ENCODE measurements around the gene HOXC12. TPM values are rescaled to one million over a fixed set of nuclear protein-coding genes. Genes with fewer than 3 reads are reported as not detected.
A peak's percentile ranks its signal among the peaks of the same experiment; 100 is the strongest.

Gene HOXC12
- total RNA-seq, 4 donors from 2014 or later: 0.22 to 1.4 TPM; not detected in 2

DNA sequence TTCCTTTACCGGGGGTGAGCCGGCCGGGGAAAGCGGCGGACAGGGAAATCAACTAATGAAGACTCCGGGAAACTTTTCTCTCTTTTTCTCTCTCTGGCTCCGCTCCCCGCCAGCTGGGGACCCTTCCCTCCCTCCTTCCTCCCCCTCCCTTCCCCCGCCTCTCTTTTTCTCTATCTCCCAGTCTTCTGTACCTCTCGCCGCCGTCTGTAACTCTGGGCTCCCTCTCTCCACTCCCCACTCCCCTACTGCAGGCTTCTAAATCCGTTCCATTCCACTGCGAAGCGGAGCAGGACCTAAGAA, 11.3 kb downstream of the HOXC12 start:
- Histone ChIP-seq H3K27ac (peak overlapping the region in 2 of 4 donors; percentile 54 to 68), H3K9me3 (no peaks in the 10 kb centered on the region), H3K4me3 (peak overlapping the region in 3 of 4 donors; percentile 4 to 44 (median 25)), H3K27me3 (peaks cover 0 to 100% of the 10 kb centered on the region in 2 donors), H3K36me3 (no peaks in the 10 kb centered on the region), H3K4me1 (peaks cover 0 to 34% (median 2%) of the 10 kb centered on the region in 4 donors)
- WGBS, 2 donors: 8 to 9% methylated on average over 15 of the region's 15 CpGs
- TF ChIP-seq, protein P1, sequence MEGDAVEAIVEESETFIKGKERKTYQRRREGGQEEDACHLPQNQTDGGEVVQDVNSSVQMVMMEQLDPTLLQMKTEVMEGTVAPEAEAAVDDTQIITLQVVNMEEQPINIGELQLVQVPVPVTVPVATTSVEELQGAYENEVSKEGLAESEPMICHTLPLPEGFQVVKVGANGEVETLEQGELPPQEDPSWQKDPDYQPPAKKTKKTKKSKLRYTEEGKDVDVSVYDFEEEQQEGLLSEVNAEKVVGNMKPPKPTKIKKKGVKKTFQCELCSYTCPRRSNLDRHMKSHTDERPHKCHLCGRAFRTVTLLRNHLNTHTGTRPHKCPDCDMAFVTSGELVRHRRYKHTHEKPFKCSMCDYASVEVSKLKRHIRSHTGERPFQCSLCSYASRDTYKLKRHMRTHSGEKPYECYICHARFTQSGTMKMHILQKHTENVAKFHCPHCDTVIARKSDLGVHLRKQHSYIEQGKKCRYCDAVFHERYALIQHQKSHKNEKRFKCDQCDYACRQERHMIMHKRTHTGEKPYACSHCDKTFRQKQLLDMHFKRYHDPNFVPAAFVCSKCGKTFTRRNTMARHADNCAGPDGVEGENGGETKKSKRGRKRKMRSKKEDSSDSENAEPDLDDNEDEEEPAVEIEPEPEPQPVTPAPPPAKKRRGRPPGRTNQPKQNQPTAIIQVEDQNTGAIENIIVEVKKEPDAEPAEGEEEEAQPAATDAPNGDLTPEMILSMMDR (IDR thresholded peaks at IDR 0.05): no peak
- TF ChIP-seq POLR2A (IDR thresholded peaks at IDR 0.05): no peak
- no peak for TF ChIP-seq EP300 (IDR thresholded peaks at IDR 0.05)
- DNase-seq (ENCODE audit: low spot score in 2 of 2): no peak

DNA sequence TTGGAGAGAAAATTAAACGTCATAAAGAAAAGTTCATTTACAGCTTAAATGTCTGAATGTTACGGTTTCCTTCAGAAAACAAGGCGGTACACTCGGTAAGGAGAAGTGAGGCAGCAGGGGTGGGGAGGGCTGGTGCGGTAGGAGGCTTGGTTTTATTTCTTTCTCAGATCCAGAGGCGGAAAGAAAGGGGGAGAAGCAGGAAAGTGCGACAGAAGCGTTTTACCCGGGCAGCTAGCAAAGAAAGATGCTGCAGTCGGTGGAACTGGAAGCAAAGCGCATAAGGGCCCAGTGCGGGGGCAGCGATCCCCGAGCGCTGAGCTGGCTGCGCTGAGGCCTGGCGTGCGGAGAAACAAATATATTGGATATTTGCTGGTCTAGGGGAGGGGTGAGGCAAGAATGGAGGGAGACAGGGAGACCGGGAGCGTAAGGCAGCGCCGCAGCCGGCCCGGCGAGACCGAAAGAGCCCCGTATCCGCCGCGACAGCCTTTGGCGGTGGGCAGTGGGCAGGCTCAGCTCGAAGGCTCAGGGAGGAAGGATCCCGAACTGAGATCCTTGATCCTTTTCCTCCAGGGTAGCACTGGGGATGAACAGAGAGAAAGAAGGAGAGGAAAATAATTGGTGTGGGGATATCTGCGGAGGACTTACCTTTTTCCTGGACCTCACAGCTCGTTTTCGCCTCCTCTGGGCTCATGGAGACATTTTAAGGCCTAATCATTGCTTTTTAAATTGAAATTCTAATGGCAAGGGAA, 11.9 kb downstream of the HOXC12 start:
- H3K9me3 ChIP-seq: no peaks in the 10 kb centered on the region
- H3K27me3 ChIP-seq: peaks cover 0 to 100% of the 10 kb centered on the region in 2 donors
- 17 to 40% methylated on average over 36 of the region's 36 CpGs for WGBS, 2 donors
- H3K27ac ChIP-seq: peak overlapping the region in 2 of 4 donors; percentile 54 to 68
- no peaks in the 10 kb centered on the region for H3K36me3 ChIP-seq
- H3K4me1 ChIP-seq: peaks cover 0 to 29% (median 0%) of the 10 kb centered on the region in 4 donors
- H3K4me3 ChIP-seq: peak overlapping the region in 3 of 4 donors; percentile 4 to 44 (median 25)
- TF ChIP-seq EP300 (IDR thresholded peaks at IDR 0.05) (no peak), POLR2A (IDR thresholded peaks at IDR 0.05) (no peak)
- TF ChIP-seq, protein P1 (IDR thresholded peaks at IDR 0.05): no peak
- no peak for DNase-seq (ENCODE audit: low spot score in 2 of 2)

DNA sequence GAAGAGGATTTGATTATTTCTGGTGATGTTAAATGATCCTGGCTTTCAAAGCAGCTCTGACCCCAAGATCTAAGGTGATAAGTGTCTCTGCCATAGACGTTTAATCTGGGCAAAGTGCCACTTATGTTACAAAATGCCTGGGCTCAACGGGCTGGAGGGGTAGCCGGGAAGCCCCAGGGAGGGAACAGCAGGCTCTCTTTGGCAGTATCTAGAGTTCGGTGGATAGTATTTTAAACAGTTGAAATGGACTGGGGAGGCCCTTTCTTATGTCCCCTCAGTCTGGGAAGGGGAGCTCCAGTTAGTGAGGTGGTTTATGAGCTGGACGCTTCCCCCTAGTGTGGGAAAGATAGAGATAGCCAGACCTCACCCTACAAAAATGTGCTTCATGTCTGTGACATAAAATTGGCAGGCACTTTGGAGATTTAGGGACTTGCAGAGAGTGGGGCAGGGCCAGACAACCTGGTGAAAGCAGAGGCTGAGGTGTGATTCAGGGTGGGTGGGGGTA, 12.8 kb downstream of the HOXC12 start:
- peak overlapping the region in 2 of 4 donors; percentile 25 to 44 for H3K4me3 ChIP-seq
- WGBS, 2 donors: 64 to 68% methylated on average over 5 of the region's 5 CpGs
- DNase-seq (ENCODE audit: low spot score in 2 of 2): no peak

DNA sequence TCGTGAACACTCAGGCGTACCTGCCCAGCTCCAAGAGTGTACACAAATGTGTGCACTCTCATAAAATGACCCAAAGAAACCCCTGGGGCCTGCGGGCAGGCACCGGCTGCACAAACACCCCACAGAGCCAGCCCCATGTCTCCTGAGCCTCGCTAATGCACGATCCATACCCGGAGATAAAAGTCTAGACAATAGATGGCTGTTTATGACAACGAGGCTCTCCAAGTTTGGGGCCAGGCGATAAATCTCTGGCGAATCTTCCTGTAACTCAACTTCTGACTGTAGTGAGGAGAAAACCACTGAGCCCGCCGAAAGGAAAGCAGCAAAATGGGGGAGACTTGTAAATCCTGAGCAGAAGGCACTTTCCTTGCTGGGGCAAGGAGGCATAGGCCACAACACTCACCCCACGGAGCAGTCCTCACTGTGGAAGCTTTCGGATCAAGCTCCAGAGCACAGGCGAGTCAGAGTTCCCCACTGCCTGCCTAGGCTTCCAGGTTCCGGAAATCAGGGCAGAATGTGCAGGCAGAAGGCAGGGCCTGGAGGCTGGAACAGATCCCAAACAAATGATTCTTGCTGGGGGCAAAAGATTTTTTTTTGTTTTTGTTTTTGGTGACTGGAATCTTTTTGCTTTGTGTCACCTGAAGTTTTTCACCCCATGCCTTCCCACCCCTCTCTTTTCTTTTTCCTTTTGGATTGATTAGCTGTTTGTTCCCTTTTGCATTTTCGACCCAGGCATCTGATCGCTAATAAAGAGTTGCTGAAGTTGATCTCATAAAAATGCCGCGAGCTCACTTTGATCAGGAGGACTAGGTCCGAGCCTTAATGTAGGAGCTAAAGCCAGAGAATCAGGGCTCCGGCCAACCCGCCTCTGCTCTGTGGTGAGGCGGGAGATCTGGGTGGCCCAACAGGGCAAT, 13.8 kb downstream of the HOXC12 start:
- Histone ChIP-seq H3K36me3 (no peaks in the 10 kb centered on the region), H3K27me3 (peaks cover 0 to 100% of the 10 kb centered on the region in 2 donors), H3K4me3 (no peak overlapping the region), H3K9me3 (no peaks in the 10 kb centered on the region), H3K27ac (no peak overlapping the region), H3K4me1 (peaks cover 0 to 35% (median 1%) of the 10 kb centered on the region in 4 donors)
- TF ChIP-seq EP300 (IDR thresholded peaks at IDR 0.05) (no peak), POLR2A (IDR thresholded peaks at IDR 0.05) (no peak)
- TF ChIP-seq, protein P1 (IDR thresholded peaks at IDR 0.05): no peak
- WGBS, 2 donors: 62 to 71% methylated on average over 24 of the region's 24 CpGs
- no peak for DNase-seq (ENCODE audit: low spot score in 2 of 2)

More for the DNA sequence above, 12.8 kb downstream of the HOXC12 start:
- Histone ChIP-seq H3K27me3 (peaks cover 0 to 100% of the 10 kb centered on the region in 2 donors), H3K36me3 (no peaks in the 10 kb centered on the region), H3K27ac (peak overlapping the region in 2 of 4 donors; percentile 54 to 68), H3K9me3 (no peaks in the 10 kb centered on the region), H3K4me1 (peaks cover 0 to 30% (median 0%) of the 10 kb centered on the region in 4 donors)
- TF ChIP-seq EP300 (IDR thresholded peaks at IDR 0.05) (no peak), POLR2A (IDR thresholded peaks at IDR 0.05) (no peak)
- TF ChIP-seq, protein P1 (IDR thresholded peaks at IDR 0.05): no peak
